ENCODE results near the gene PERM1. TPM values are rescaled to one million over a fixed set of nuclear protein-coding genes. Genes with fewer than 3 reads are reported as not detected.

Gene PERM1
- total and polyA plus RNA-seq, 2 of the 8 experiments (the other 6 are each of a cell fraction or from before 2014, with no cell fraction given) = not detected

GRCh38 chr1:955474-955873 lies 26.4 kb downstream of the PERM1 start:
- H3K56ac ChIP-seq (replicated peaks; ENCODE audit: insufficient read length, low read depth, low read length) = no peak overlapping the region
- no peak for TF ChIP-seq ASH2L (IDR thresholded peaks at IDR 0.05; ENCODE audit: low read length)
- TF ChIP-seq TBP (IDR thresholded peaks at IDR 0.05; ENCODE audit: low read depth, low read length) = no peak
- TF ChIP-seq SUZ12 (IDR thresholded peaks at IDR 0.05; ENCODE audit: low read length) = no peak
- TF ChIP-seq EGR1 (IDR thresholded peaks at IDR 0.05; ENCODE audit: borderline replicate concordance, low read depth, low read length) = no peak
- no peak for TF ChIP-seq SIRT6 (IDR thresholded peaks at IDR 0.05; ENCODE audit: low read length)
- no peak for TF ChIP-seq CHD2 (IDR thresholded peaks at IDR 0.05; ENCODE audit: low read length)
- no peak for TF ChIP-seq BACH1 (IDR thresholded peaks at IDR 0.05; ENCODE audit: low read length)
- TF ChIP-seq EP300 (IDR thresholded peaks at IDR 0.05; ENCODE audit: borderline replicate concordance in 1 of 2, low read depth in 2 of 2, low read length in 2 of 2) = no peak
- no peak for TF ChIP-seq NRF1 (IDR thresholded peaks at IDR 0.05; ENCODE audit: low read depth, low read length)
- TF ChIP-seq CBX8 (IDR thresholded peaks at IDR 0.05; ENCODE audit: borderline replicate concordance, low read depth, low read length) = no peak
- TF ChIP-seq CHD1 (IDR thresholded peaks at IDR 0.05; ENCODE audit: low read depth, low read length) = no peak
- no peak for TF ChIP-seq PHF8 (conservative IDR thresholded peaks at IDR 0.05; ENCODE audit: low read depth, low read length)
- no peak overlapping the region for H3K4me2 ChIP-seq (ENCODE audit: insufficient read depth in 1 of 2, low read depth in 2 of 2, low read length in 2 of 2)
- H3K27ac ChIP-seq (ENCODE audit: low read depth, low read length) = no peak overlapping the region
- no peak for DNase-seq (ENCODE audit: low read depth in 1 of 2, low spot score in 2 of 2)
- peaks cover 8 to 54% (median 34%) of the 10 kb centered on the region in 4 experiments; a peak in 7 of 8 replicates for H3K36me3 ChIP-seq (ENCODE audit: control insufficient read depth in 2 of 4, insufficient read depth in 4 of 4, low read length in 3 of 4)
- H4K91ac ChIP-seq (replicated peaks; ENCODE audit: insufficient read length, low read length) = no peak overlapping the region
- H3K14ac ChIP-seq (ENCODE audit: insufficient read length) = no peak overlapping the region
- H2AFZ ChIP-seq (ENCODE audit: low read length) = no peak overlapping the region
- peaks cover 0 to 4% (median 0%) of the 10 kb centered on the region in 4 experiments; a peak in 1 of 7 replicates for H3K4me1 ChIP-seq (replicated peaks in 1 of 4; ENCODE audit: control insufficient read depth in 3 of 4, insufficient read depth in 4 of 4, low read length in 3 of 4)
- H2BK15ac ChIP-seq (ENCODE audit: low read length) = no peak overlapping the region
- H3K4ac ChIP-seq (replicated peaks; ENCODE audit: insufficient read length, low read depth, low read length) = no peak overlapping the region
- POLR2A ChIA-PET (ENCODE audit: partially characterized antibody) = interaction anchor here (8.8 kb wide), 1 partner anchor 13 kb away, joined by 65 read pairs; no protein-coding TSS in a partner anchor
- 100% methylated on average over 4 of the region's 6 CpGs; no CpG with 5 or more reads in 1 of the 2 experiments for WGBS, 2 experiments (ENCODE audit: extremely low coverage in 1 of 2, insufficient coverage in 1 of 2, insufficient read length in 1 of 2, insufficient replicate concordance in 2 of 2, low coverage in 1 of 2, low lambda C conversion rate in 2 of 2, missing lambda C conversion rate in 1 of 2)
- no peak overlapping the region for H4K8ac ChIP-seq (ENCODE audit: extremely low read depth, insufficient read depth, low read length)
- peaks cover 14% of the 10 kb centered on the region for H3K79me1 ChIP-seq (ENCODE audit: low read depth, low read length)
- no peak overlapping the region for H2BK5ac ChIP-seq (ENCODE audit: low read depth, low read length)
- H4K20me1 ChIP-seq (replicated peaks in 1 of 2; ENCODE audit: control insufficient read depth in 1 of 2, insufficient read depth in 2 of 2, low read length in 2 of 2) = peaks cover 22 to 23% of the 10 kb centered on the region in 2 experiments
- CTCF ChIA-PET (ENCODE audit: partially characterized antibody) = interaction anchor here (1.0 to 2.1 kb wide), 8 partner anchors 9 to 109 kb away, joined by 3 to 5 read pairs (median 3); no protein-coding TSS in a partner anchor
- peaks cover 6% of the 10 kb centered on the region for H3K23me2 ChIP-seq (ENCODE audit: low read depth, low read length)
- no peak overlapping the region for H3K9ac ChIP-seq (replicated peaks in 1 of 4; ENCODE audit: extremely low read depth in 1 of 4, low read depth in 3 of 4, low read length in 3 of 4)
- no peak overlapping the region for H3K4me3 ChIP-seq (ENCODE audit: extremely low read depth in 1 of 4, insufficient read depth in 2 of 4, low read depth in 3 of 4, low read length in 4 of 4)
- H4K5ac ChIP-seq (ENCODE audit: insufficient read length, low read depth, low read length) = no peak overlapping the region
- H3K18ac ChIP-seq (ENCODE audit: extremely low read depth, low read length) = no peak overlapping the region
- no peak overlapping the region for H2BK12ac ChIP-seq (ENCODE audit: low read depth, low read length)
- no peak overlapping the region for H3K23ac ChIP-seq (ENCODE audit: insufficient read length)
- no peak overlapping the region for H2BK20ac ChIP-seq (ENCODE audit: low read length)
- no peaks in the 10 kb centered on the region; a peak in 1 of 4 replicates for H3K9me3 ChIP-seq (ENCODE audit: insufficient read depth in 2 of 2, low read depth in 1 of 2, low read length in 1 of 2)
- H2AK5ac ChIP-seq (ENCODE audit: low read depth, low read length) = no peak overlapping the region
- no peak overlapping the region for H2BK120ac ChIP-seq (replicated peaks; ENCODE audit: low read depth, low read length)
- FAIRE-seq = no peak
- H3K27me3 ChIP-seq (replicated peaks in 1 of 4; ENCODE audit: control insufficient read depth in 3 of 4, extremely low read depth in 1 of 4, insufficient read depth in 3 of 4, low read length in 3 of 4) = peaks cover 4 to 11% (median 8%) of the 10 kb centered on the region in 4 experiments
- peaks cover 0 to 14% of the 10 kb centered on the region in 2 experiments; a peak in 3 of 4 replicates for H3K79me2 ChIP-seq (ENCODE audit: control insufficient read depth in 1 of 2, insufficient read depth in 2 of 2, low read length in 2 of 2)
